ENCODE measurements around the gene CDKN2B-AS1. TPM values are rescaled to one million over a fixed set of nuclear protein-coding genes. Genes with fewer than 3 reads are reported as not detected.

Gene CDKN2B-AS1
- total RNA-seq, 2 donors from 2014 or later, result 0.62 TPM; not detected in 1

DNA sequence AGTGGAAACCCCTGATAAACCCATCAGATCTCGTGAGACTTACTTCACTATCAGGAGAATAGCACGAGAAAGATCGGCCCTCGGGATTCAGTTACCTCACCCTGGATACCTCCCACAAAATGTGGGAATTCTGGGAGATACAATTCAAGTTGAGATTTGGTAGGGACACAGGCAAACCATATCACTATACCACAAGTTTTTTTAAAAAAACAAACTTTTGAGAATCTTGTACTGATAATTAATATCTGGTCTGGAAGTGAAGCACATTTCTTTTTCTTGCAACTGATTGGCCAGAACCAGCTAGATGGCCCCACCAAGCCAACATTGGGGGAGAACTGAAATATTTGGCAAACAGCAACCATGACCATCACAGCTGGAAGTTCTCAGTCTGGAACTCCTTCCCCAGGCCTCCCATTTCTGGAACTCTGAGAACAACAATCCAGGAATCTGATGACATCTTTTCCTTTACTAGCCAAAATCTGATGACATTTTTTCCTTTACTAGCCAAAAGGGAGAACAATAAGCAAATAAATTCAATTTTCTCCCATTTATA lies 66.3 kb downstream of the CDKN2B-AS1 start:
- TF ChIP-seq POLR2AphosphoS5 (IDR thresholded peaks at IDR 0.05) (no peak), POLR2A (IDR thresholded peaks at IDR 0.05) (no peak)
- TF ChIP-seq, protein P1, sequence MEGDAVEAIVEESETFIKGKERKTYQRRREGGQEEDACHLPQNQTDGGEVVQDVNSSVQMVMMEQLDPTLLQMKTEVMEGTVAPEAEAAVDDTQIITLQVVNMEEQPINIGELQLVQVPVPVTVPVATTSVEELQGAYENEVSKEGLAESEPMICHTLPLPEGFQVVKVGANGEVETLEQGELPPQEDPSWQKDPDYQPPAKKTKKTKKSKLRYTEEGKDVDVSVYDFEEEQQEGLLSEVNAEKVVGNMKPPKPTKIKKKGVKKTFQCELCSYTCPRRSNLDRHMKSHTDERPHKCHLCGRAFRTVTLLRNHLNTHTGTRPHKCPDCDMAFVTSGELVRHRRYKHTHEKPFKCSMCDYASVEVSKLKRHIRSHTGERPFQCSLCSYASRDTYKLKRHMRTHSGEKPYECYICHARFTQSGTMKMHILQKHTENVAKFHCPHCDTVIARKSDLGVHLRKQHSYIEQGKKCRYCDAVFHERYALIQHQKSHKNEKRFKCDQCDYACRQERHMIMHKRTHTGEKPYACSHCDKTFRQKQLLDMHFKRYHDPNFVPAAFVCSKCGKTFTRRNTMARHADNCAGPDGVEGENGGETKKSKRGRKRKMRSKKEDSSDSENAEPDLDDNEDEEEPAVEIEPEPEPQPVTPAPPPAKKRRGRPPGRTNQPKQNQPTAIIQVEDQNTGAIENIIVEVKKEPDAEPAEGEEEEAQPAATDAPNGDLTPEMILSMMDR (IDR thresholded peaks at IDR 0.05), result no peak
- DNase-seq (ENCODE audit: low spot score), result no peak
- Histone ChIP-seq H3K27me3 (replicated peaks; ENCODE audit: insufficient read depth) (no peaks in the 10 kb centered on the region), H3K4me3 (no peak overlapping the region), H3K27ac (no peak overlapping the region), H3K4me1 (replicated peaks) (no peaks in the 10 kb centered on the region), H3K9me3 (no peaks in the 10 kb centered on the region), H3K36me3 (no peaks in the 10 kb centered on the region)
- 91% methylated on average over 4 of the region's 4 CpGs for WGBS
- intact Hi-C loops (cut with DNase I), result no loop called here

DNA sequence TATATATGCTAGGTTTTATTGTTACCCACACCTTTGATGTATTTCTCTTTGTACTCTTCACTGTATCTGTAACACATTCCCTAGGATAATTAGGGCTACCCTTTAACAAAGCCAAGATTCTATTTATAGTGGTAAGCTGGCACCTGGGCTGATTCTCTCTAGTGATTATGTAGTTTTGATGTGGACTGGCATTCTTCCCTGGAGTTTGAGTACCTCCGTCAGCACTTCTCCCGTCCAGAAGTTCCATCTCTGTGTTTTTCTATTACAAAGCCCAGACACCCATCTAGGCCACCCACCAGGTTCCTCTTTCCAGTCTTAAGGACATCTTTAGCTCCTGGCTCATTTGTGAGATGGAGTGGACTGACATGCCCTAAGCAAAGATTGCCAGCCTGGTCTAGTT lies 70.4 kb downstream of the CDKN2B-AS1 start:
- Histone ChIP-seq H3K36me3 (no peaks in the 10 kb centered on the region), H3K4me3 (no peak overlapping the region), H3K27me3 (replicated peaks; ENCODE audit: insufficient read depth) (no peaks in the 10 kb centered on the region), H3K27ac (no peak overlapping the region), H3K4me1 (replicated peaks) (no peaks in the 10 kb centered on the region), H3K9me3 (no peaks in the 10 kb centered on the region)
- TF ChIP-seq POLR2AphosphoS5 (IDR thresholded peaks at IDR 0.05), result no peak
- TF ChIP-seq POLR2A (IDR thresholded peaks at IDR 0.05), result no peak
- TF ChIP-seq, protein P1 (IDR thresholded peaks at IDR 0.05), result no peak
- no peak for DNase-seq (ENCODE audit: low spot score)
- 32% methylated on average over 2 of the region's 2 CpGs for whole genome bisulfite sequencing
- intact Hi-C loops (cut with DNase I), result no loop called here

DNA sequence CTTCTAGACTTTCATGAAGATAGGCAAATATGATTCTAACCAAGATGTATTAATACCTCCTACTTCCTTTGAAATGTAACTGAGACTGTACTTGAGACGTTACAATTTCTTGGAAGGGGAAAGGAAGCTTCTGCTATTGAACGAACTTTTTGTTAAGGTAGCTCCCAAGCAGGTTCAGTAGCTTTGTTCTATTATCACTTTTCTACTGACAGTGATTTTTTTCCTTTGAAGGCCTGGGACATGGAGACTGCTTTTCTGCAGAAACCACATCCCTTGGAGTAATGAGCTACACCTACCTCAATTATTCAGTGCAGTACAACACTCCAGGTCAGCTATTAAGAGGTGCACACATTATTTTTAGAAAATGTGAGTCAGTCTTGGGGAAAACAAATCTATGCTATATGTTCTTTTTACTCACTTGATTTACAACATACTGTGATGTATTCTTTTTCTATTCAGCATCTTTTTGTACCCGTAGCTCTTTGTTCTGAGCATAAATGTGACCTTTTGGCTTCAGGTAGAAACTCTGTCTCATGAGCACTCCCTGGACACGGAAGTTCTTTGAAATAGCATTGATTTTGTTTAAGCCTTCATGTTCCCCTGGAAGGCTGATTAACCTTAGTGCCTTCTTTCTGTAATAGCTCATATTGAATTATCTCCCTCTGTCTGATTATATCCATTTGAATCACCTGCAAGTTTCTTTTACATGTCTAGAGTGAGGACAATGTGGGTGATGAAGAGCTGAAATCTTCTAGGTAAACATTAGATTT lies 71.0 kb downstream of the CDKN2B-AS1 start:
- H3K9me3 ChIP-seq, result no peaks in the 10 kb centered on the region
- no peak for DNase-seq (ENCODE audit: low spot score)
- no peak overlapping the region for H3K27ac ChIP-seq
- H3K4me3 ChIP-seq, result no peak overlapping the region
- no peak for TF ChIP-seq POLR2A (IDR thresholded peaks at IDR 0.05)
- TF ChIP-seq, protein P1 (IDR thresholded peaks at IDR 0.05), result no peak
- no peak for TF ChIP-seq POLR2AphosphoS5 (IDR thresholded peaks at IDR 0.05)
- no peaks in the 10 kb centered on the region for H3K4me1 ChIP-seq (replicated peaks)
- WGBS, result 70% methylated on average over 4 of the region's 4 CpGs
- intact Hi-C loops (cut with DNase I), result no loop called here
- no peaks in the 10 kb centered on the region for H3K27me3 ChIP-seq (replicated peaks; ENCODE audit: insufficient read depth)
- H3K36me3 ChIP-seq, result no peaks in the 10 kb centered on the region

DNA sequence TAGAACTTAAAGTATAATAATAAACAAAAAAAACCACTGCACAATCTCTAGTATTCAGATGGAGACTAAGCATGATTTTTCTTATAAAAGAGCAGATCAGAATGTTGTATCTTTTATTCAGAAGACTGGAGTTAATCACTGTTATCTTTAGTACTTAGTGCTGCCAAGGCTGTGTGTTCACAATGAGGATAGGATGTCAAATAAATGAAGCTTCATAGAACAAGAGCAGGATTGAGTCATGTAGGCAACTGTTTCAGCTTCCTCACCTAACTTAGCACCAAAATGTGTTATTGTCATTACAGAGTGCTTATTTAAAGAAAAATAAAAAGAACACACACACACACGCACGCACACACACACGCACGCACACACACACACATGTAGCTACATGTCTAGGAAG lies 72.6 kb downstream of the CDKN2B-AS1 start:
- no peaks in the 10 kb centered on the region for H3K4me1 ChIP-seq (replicated peaks)
- H3K36me3 ChIP-seq, result no peaks in the 10 kb centered on the region
- no peak for DNase-seq (ENCODE audit: low spot score)
- intact Hi-C loops (cut with DNase I), result no loop called here
- no peaks in the 10 kb centered on the region for H3K27me3 ChIP-seq (replicated peaks; ENCODE audit: insufficient read depth)
- no peak overlapping the region for H3K27ac ChIP-seq
- TF ChIP-seq POLR2A (IDR thresholded peaks at IDR 0.05) (no peak), POLR2AphosphoS5 (IDR thresholded peaks at IDR 0.05) (no peak)
- TF ChIP-seq, protein P1 (IDR thresholded peaks at IDR 0.05), result no peak
- no peaks in the 10 kb centered on the region for H3K9me3 ChIP-seq
- 66% methylated on average over 4 of the region's 4 CpGs for WGBS
- H3K4me3 ChIP-seq, result no peak overlapping the region

DNA sequence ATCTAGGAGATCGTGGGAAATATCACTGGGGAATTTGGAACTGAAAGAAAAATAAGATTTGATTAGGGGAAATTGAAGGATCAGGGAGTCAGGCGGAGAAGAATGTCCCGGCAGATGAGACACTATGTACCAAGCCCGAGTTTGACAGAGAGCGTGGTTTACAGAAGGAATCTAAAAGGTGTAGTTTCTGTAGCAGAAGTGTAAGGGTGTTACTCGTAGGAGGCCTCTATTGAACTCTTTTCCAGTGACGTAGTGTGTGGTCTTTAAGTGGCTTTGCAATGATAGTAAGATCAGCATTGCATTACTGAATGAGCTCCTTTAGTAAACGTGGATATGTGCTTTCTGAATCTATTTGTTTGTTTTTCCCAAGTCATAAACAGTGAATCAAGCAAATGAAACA lies 73.8 kb downstream of the CDKN2B-AS1 start:
- Histone ChIP-seq H3K36me3 (no peaks in the 10 kb centered on the region), H3K9me3 (no peaks in the 10 kb centered on the region), H3K4me1 (replicated peaks) (no peaks in the 10 kb centered on the region), H3K27me3 (replicated peaks; ENCODE audit: insufficient read depth) (no peaks in the 10 kb centered on the region), H3K27ac (no peak overlapping the region), H3K4me3 (no peak overlapping the region)
- 75% methylated on average over 8 of the region's 8 CpGs for WGBS
- DNase-seq (ENCODE audit: low spot score), result no peak
- TF ChIP-seq POLR2A (IDR thresholded peaks at IDR 0.05), result no peak
- intact Hi-C loops (cut with DNase I), result no loop called here
